ENCODE results near the gene PRKCE.

GRCh38 chr2:45839508-45840251 lies 188.2 kb downstream of the PRKCE start:
- TF ChIP-seq CTCF (conservative IDR thresholded peaks at IDR 0.05) = no peak
- TF ChIP-seq EZH2 (IDR thresholded peaks at IDR 0.05; ENCODE audit: low read depth) = no peak
